Upper lobe of right lung (tissue), 1 donor: ENCODE measurements around the gene FSHR. TPM values are rescaled to one million over a fixed set of nuclear protein-coding genes. Genes with fewer than 3 reads are reported as not detected.

Source experiments
- ATAC-seq: fragments of 200-7000 bp; cut with Tn5 transposase; one replicate; pipeline ENCODE4 v1.9.1; 2020; ENCODE audit warnings: mild to moderate bottlenecking, moderate library complexity
- DNase-seq: peaks from one replicate; pipeline ENCODE4 v3.0.0-alpha.2; 2020
- H3K27ac ChIP-seq: fragments of 200-600 bp; one replicate; pipeline ENCODE4 v1.8.0; 2022
- H3K27me3 ChIP-seq: fragments of 200-600 bp; one replicate; pipeline ENCODE4 v1.8.0; 2022; ENCODE audit warnings: mild to moderate bottlenecking
- H3K36me3 ChIP-seq: fragments of 200-600 bp; one replicate; pipeline ENCODE4 v1.8.0; 2022
- H3K4me1 ChIP-seq: fragments of 200-600 bp; one replicate; pipeline ENCODE4 v1.8.0; 2022
- H3K4me3 ChIP-seq: fragments of 200-600 bp; one replicate; pipeline ENCODE4 v1.8.0; 2022; ENCODE audit warnings: mild to moderate bottlenecking
- H3K9me3 ChIP-seq: fragments of 200-600 bp; one replicate; pipeline ENCODE4 v1.8.0; 2022
- CTCF ChIP-seq: fragments of 200-600 bp; IDR thresholded peaks from one replicate; pipeline ENCODE4 v1.8.0; 2022; ENCODE audit warnings: antibody characterized with exemption
- intact Hi-C: fragments of 100-400 bp; cut with DNase I; formaldehyde crosslinking; loops from one replicate; pipeline ENCODE4 v1.11.0; 2022
- total RNA-seq: library from RNA; stranded (reverse); fragmentation: NEBNext Ultra II Directional; extraction: Animal tissue kit (Norgen Biotek cat#: 25700); gene quantifications from one replicate; pipeline ENCODE4 v1.2.1, GENCODE V29; 2021
- donor health status: DM: no; HTN: yes; CAD: no; lungs with severe emphysema.

The FSHR gene
- total RNA-seq, 1 donor from 2014 or later: not detected

- Histone ChIP-seq H3K4me3 (no peak overlapping the region), H3K27me3 (no peaks in the 10 kb centered on the region), H3K27ac (no peak overlapping the region), H3K9me3 (no peaks in the 10 kb centered on the region), H3K4me1 (no peaks in the 10 kb centered on the region), H3K36me3 (no peaks in the 10 kb centered on the region)
- intact Hi-C loops: no loop called here
- DNase-seq (no peak), ATAC-seq (no peak)
- no peak for TF ChIP-seq CTCF
Measured at GRCh38 chr2:49186050-49186648, 31.8 kb upstream of the FSHR start.

GRCh38 chr2:49178656-49179055 is 24.3 kb upstream of the FSHR start:
- H3K9me3 ChIP-seq: no peaks in the 10 kb centered on the region
- no peaks in the 10 kb centered on the region for H3K4me1 ChIP-seq
- H3K27ac ChIP-seq: no peak overlapping the region
- DNase-seq (no peak), ATAC-seq (no peak)
- intact Hi-C loops: no loop called here
- TF ChIP-seq CTCF: no peak
- no peaks in the 10 kb centered on the region for H3K36me3 ChIP-seq
- no peaks in the 10 kb centered on the region for H3K27me3 ChIP-seq
- no peak overlapping the region for H3K4me3 ChIP-seq

GRCh38 chr2:49177194-49177593 is 22.9 kb upstream of the FSHR start:
- no peaks in the 10 kb centered on the region for H3K9me3 ChIP-seq
- H3K27me3 ChIP-seq: no peaks in the 10 kb centered on the region
- no peak overlapping the region for H3K27ac ChIP-seq
- no peaks in the 10 kb centered on the region for H3K36me3 ChIP-seq
- ATAC-seq: no peak
- intact Hi-C loops: no loop called here
- no peak for TF ChIP-seq CTCF
- H3K4me3 ChIP-seq: no peak overlapping the region
- DNase-seq: no peak
- H3K4me1 ChIP-seq: no peaks in the 10 kb centered on the region

- TF ChIP-seq CTCF: no peak
- no peaks in the 10 kb centered on the region for H3K4me1 ChIP-seq
- no peak for ATAC-seq
- intact Hi-C loops: no loop called here
- DNase-seq: no peak
- H3K27me3 ChIP-seq: no peaks in the 10 kb centered on the region
- no peak overlapping the region for H3K4me3 ChIP-seq
- H3K9me3 ChIP-seq: no peaks in the 10 kb centered on the region
- no peak overlapping the region for H3K27ac ChIP-seq
- no peaks in the 10 kb centered on the region for H3K36me3 ChIP-seq
Measured at GRCh38 chr2:49175831-49176230, 21.5 kb upstream of the FSHR start.

- Histone ChIP-seq H3K36me3 (no peaks in the 10 kb centered on the region), H3K27ac (no peak overlapping the region), H3K4me1 (no peaks in the 10 kb centered on the region), H3K27me3 (no peaks in the 10 kb centered on the region), H3K9me3 (no peaks in the 10 kb centered on the region), H3K4me3 (no peak overlapping the region)
- TF ChIP-seq CTCF: no peak
- intact Hi-C loops: no loop called here
- DNase-seq: no peak
- ATAC-seq: no peak
Measured at GRCh38 chr2:49174750-49175149, 20.4 kb upstream of the FSHR start.

- Histone ChIP-seq H3K27me3 (no peaks in the 10 kb centered on the region), H3K9me3 (no peaks in the 10 kb centered on the region), H3K36me3 (no peaks in the 10 kb centered on the region), H3K4me3 (no peak overlapping the region), H3K4me1 (no peaks in the 10 kb centered on the region), H3K27ac (no peak overlapping the region)
- no peak for TF ChIP-seq CTCF
- DNase-seq (no peak), ATAC-seq (no peak)
- intact Hi-C loops: no loop called here
Measured at GRCh38 chr2:49167131-49167530, 12.8 kb upstream of the FSHR start.
